Measurements from ENCODE around the gene STUM. TPM values are rescaled to one million over a fixed set of nuclear protein-coding genes. Genes with fewer than 3 reads are reported as not detected.

The STUM gene
- total and polyA plus RNA-seq, 2 of the 8 experiments (the other 6 are each of a cell fraction or from before 2014, with no cell fraction given), result 0.76 to 1.2 TPM

GRCh38 chr1:226600254-226600653 is 51.7 kb downstream of the STUM start:
- no peak overlapping the region for H3K14ac ChIP-seq (ENCODE audit: insufficient read length)
- no peak overlapping the region for H2BK120ac ChIP-seq (replicated peaks; ENCODE audit: low read depth, low read length)
- POLR2A ChIA-PET (ENCODE audit: partially characterized antibody), result no interaction called here
- H3K4me2 ChIP-seq (ENCODE audit: insufficient read depth in 1 of 2, low read depth in 2 of 2, low read length in 2 of 2), result no peak overlapping the region
- H3K4me3 ChIP-seq (ENCODE audit: extremely low read depth in 1 of 4, insufficient read depth in 2 of 4, low read depth in 3 of 4, low read length in 4 of 4), result no peak overlapping the region
- no peaks in the 10 kb centered on the region for H3K36me3 ChIP-seq (ENCODE audit: control insufficient read depth in 2 of 4, insufficient read depth in 4 of 4, low read length in 3 of 4)
- FAIRE-seq (no peak), DNase-seq (ENCODE audit: low read depth in 1 of 2, low spot score in 2 of 2) (no peak)
- H3K23ac ChIP-seq (ENCODE audit: insufficient read length), result no peak overlapping the region
- no peak overlapping the region for H3K4ac ChIP-seq (replicated peaks; ENCODE audit: insufficient read length, low read depth, low read length)
- H2BK12ac ChIP-seq (ENCODE audit: low read depth, low read length), result no peak overlapping the region
- no peak overlapping the region for H4K8ac ChIP-seq (ENCODE audit: extremely low read depth, insufficient read depth, low read length)
- peaks cover 0 to 3% of the 10 kb centered on the region in 2 experiments; a peak in 1 of 4 replicates for H3K9me3 ChIP-seq (ENCODE audit: insufficient read depth in 2 of 2, low read depth in 1 of 2, low read length in 1 of 2)
- H2BK20ac ChIP-seq (ENCODE audit: low read length), result no peak overlapping the region
- H3K27me3 ChIP-seq (replicated peaks in 1 of 4; ENCODE audit: control insufficient read depth in 3 of 4, extremely low read depth in 1 of 4, insufficient read depth in 3 of 4, low read length in 3 of 4), result no peaks in the 10 kb centered on the region
- peaks cover 0 to 13% (median 7%) of the 10 kb centered on the region in 4 experiments; a peak in 4 of 7 replicates for H3K4me1 ChIP-seq (replicated peaks in 1 of 4; ENCODE audit: control insufficient read depth in 3 of 4, insufficient read depth in 4 of 4, low read length in 3 of 4)
- no peaks in the 10 kb centered on the region for H3K23me2 ChIP-seq (ENCODE audit: low read depth, low read length)
- no peak overlapping the region for H3K18ac ChIP-seq (ENCODE audit: extremely low read depth, low read length)
- H3K27ac ChIP-seq (ENCODE audit: low read depth, low read length), result no peak overlapping the region
- no peak overlapping the region for H2BK5ac ChIP-seq (ENCODE audit: low read depth, low read length)
- CTCF ChIA-PET (ENCODE audit: partially characterized antibody), result interaction anchor here (0.6 to 3.8 kb wide), 7 partner anchors 20 to 139 kb away, joined by 3 to 10 read pairs (median 3); no protein-coding TSS in a partner anchor
- no peaks in the 10 kb centered on the region for H4K20me1 ChIP-seq (replicated peaks in 1 of 2; ENCODE audit: control insufficient read depth in 1 of 2, insufficient read depth in 2 of 2, low read length in 2 of 2)
- TF ChIP-seq RAD21 (IDR thresholded peaks at IDR 0.05 in 1 of 2, conservative IDR thresholded peaks at IDR 0.05 in 1 of 2; ENCODE audit: low read depth in 2 of 2, low read length in 2 of 2) (no peak), ZNF274 (IDR thresholded peaks at IDR 0.05; ENCODE audit: borderline replicate concordance, extremely low read depth, low read length) (no peak), ATF3 (IDR thresholded peaks at IDR 0.05; ENCODE audit: insufficient read depth, low read depth, low read length) (no peak)
- H3K56ac ChIP-seq (replicated peaks; ENCODE audit: insufficient read length, low read depth, low read length), result no peak overlapping the region
- H3K9ac ChIP-seq (replicated peaks in 1 of 4; ENCODE audit: extremely low read depth in 1 of 4, low read depth in 3 of 4, low read length in 3 of 4), result no peak overlapping the region
- H2AK5ac ChIP-seq (ENCODE audit: low read depth, low read length), result no peak overlapping the region
- no peaks in the 10 kb centered on the region for H3K79me2 ChIP-seq (ENCODE audit: control insufficient read depth in 1 of 2, insufficient read depth in 2 of 2, low read length in 2 of 2)
- no peaks in the 10 kb centered on the region for H3K79me1 ChIP-seq (ENCODE audit: low read depth, low read length)
- no peak overlapping the region for H4K5ac ChIP-seq (ENCODE audit: insufficient read length, low read depth, low read length)
- H2AFZ ChIP-seq (ENCODE audit: low read length), result no peak overlapping the region; the same call in 1 of the 2 replicates
- no peak overlapping the region for H4K91ac ChIP-seq (replicated peaks; ENCODE audit: insufficient read length, low read length)
- WGBS, 2 experiments (ENCODE audit: extremely low coverage in 1 of 2, insufficient coverage in 1 of 2, insufficient read length in 1 of 2, insufficient replicate concordance in 2 of 2, low coverage in 1 of 2, low lambda C conversion rate in 2 of 2, missing lambda C conversion rate in 1 of 2), result 93% methylated on average over 4 of the region's 4 CpGs; no CpG with 5 or more reads in 1 of the 2 experiments
- H2BK15ac ChIP-seq (ENCODE audit: low read length), result no peak overlapping the region; the same call in 1 of the 2 replicates

All from H1 (cell line).